Measurements from ENCODE around the gene TNFAIP6. TPM values are rescaled to one million over a fixed set of nuclear protein-coding genes. Genes with fewer than 3 reads are reported as not detected.

The TNFAIP6 gene
- total and polyA plus RNA-seq, 10 of the 15 experiments (the other 5 are each of a cell fraction or from before 2014, with no cell fraction given): 0.68 to 5.7 (median 1.3) TPM

GRCh38 chr2:151401149-151401548, 43.8 kb downstream of the TNFAIP6 start:
- H3K79me2 ChIP-seq (ENCODE audit: control insufficient read depth, insufficient read depth, low read length): no peaks in the 10 kb centered on the region
- TF ChIP-seq EGR1 (IDR thresholded peaks at IDR 0.05; ENCODE audit: borderline replicate concordance in 1 of 2, low read depth in 2 of 2, low read length in 2 of 2) (no peak), MEF2A (IDR thresholded peaks at IDR 0.05; ENCODE audit: insufficient read depth, low read depth, low read length) (no peak), POLR2AphosphoS5 (IDR thresholded peaks at IDR 0.05; ENCODE audit: low read length) (no peak), FOS (IDR thresholded peaks at IDR 0.05; ENCODE audit: borderline replicate concordance, extremely low read depth, insufficient read length) (no peak), SRF (IDR thresholded peaks at IDR 0.05; ENCODE audit: low read depth in 2 of 2, low read length in 2 of 2) (no peak), CBFB (IDR thresholded peaks at IDR 0.05; ENCODE audit: low read depth) (no peak), HDGF (IDR thresholded peaks at IDR 0.05) (no peak), HDAC2 (IDR thresholded peaks at IDR 0.05) (no peak), NFYB (IDR thresholded peaks at IDR 0.05; ENCODE audit: insufficient read depth, low read depth, low read length) (no peak)
- TF ChIP-seq, protein P1, sequence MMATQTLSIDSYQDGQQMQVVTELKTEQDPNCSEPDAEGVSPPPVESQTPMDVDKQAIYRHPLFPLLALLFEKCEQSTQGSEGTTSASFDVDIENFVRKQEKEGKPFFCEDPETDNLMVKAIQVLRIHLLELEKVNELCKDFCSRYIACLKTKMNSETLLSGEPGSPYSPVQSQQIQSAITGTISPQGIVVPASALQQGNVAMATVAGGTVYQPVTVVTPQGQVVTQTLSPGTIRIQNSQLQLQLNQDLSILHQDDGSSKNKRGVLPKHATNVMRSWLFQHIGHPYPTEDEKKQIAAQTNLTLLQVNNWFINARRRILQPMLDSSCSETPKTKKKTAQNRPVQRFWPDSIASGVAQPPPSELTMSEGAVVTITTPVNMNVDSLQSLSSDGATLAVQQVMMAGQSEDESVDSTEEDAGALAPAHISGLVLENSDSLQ (IDR thresholded peaks at IDR 0.05): no peak
- TF ChIP-seq, protein P2, sequence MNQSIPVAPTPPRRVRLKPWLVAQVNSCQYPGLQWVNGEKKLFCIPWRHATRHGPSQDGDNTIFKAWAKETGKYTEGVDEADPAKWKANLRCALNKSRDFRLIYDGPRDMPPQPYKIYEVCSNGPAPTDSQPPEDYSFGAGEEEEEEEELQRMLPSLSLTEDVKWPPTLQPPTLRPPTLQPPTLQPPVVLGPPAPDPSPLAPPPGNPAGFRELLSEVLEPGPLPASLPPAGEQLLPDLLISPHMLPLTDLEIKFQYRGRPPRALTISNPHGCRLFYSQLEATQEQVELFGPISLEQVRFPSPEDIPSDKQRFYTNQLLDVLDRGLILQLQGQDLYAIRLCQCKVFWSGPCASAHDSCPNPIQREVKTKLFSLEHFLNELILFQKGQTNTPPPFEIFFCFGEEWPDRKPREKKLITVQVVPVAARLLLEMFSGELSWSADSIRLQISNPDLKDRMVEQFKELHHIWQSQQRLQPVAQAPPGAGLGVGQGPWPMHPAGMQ (IDR thresholded peaks at IDR 0.05; ENCODE audit: borderline replicate concordance): no peak
- no peak overlapping the region for H3K4me2 ChIP-seq (ENCODE audit: control insufficient read depth, insufficient read depth)
- no peaks in the 10 kb centered on the region for H3K9me3 ChIP-seq (replicated peaks; ENCODE audit: control insufficient read depth, insufficient read depth, low read length)
- ChIA-PET POLR2A (no interaction called here), CTCF (no interaction called here), SMC1A (ENCODE audit: uncharacterized antibody, unreplicated experiment) (no interaction called here), RAD21 (ENCODE audit: unreplicated experiment) (no interaction called here)
- no peak overlapping the region for H3K27ac ChIP-seq (ENCODE audit: control insufficient read depth, insufficient read depth)
- H2AFZ ChIP-seq (ENCODE audit: control insufficient read depth, low read depth, low read length): no peak overlapping the region
- in situ Hi-C loops (cut with MboI) (loop anchor here (25.0 kb wide), 2 partner anchors 114 to 1814 kb away; partner anchors contain the start of genes MMADHC and NMI), intact Hi-C loops (cut with micrococcal nuclease; ENCODE audit: unreplicated experiment) (no loop called here)
- no peaks in the 10 kb centered on the region; a peak in 1 of 4 replicates for H3K27me3 ChIP-seq (replicated peaks in 1 of 2; ENCODE audit: control insufficient read depth in 2 of 2, insufficient read depth in 2 of 2, low read length in 1 of 2)
- BruUV-seq (replicated peaks): no TSS peak
- no peaks in the 10 kb centered on the region for H4K20me1 ChIP-seq (ENCODE audit: control insufficient read depth, insufficient read depth)
- H3K9ac ChIP-seq (ENCODE audit: control insufficient read depth, insufficient read depth, low read length): no peak overlapping the region
- ATAC-seq (no peak), DNase-seq (ENCODE audit: low read depth, low spot score) (no peak), FAIRE-seq (no peak)
- no peaks in the 10 kb centered on the region for H3K4me1 ChIP-seq (ENCODE audit: control insufficient read depth, insufficient read depth, low read length)
- H3K36me3 ChIP-seq (ENCODE audit: control insufficient read depth in 2 of 2, insufficient read depth in 2 of 2, low read length in 1 of 2): no peaks in the 10 kb centered on the region
- H3K4me3 ChIP-seq: no peak overlapping the region
- 91% methylated on average over 5 of the region's 5 CpGs for WGBS (ENCODE audit: insufficient coverage, insufficient replicate concordance, low lambda C conversion rate, missing lambda C conversion rate)

Data from GM12878 (cell line).